Iris pigment epithelial cell (primary cell): Measurements from ENCODE around the gene DIP2C.
"Not testable (repeated sequence)": the region's sequence is repeated elsewhere in the genome, so short reads cannot be mapped to it uniquely, and the experiment has no call there.

Source experiments
- DNase-seq: peaks from one replicate; pipeline ENCODE4 v3.0.0-alpha.2; 2011; ENCODE audit warnings: low read depth

The DIP2C gene

DNA sequence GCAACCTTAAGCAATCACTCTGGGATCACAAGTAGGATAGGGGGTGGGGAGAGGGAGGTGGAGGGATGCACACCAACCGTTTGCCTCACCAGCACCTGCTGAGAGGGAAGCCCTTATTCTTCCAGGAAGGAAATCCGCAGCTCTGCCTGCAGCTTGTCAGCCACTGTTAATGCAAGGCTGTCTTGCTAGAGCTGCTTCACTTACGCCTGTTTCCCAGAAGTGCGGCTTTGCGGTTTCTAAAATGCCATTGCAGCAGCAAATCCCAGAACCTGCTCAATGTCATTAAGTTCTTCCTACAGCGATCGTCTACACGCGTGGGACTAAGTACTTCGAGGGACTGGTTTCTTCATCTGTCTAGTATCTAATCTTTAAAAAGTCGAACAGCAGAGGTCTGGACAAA is 363.1 kb downstream of the DIP2C start:
- no peak for DNase-seq

- DNase-seq: no peak
Measured at GRCh38 chr10:325282-325681, 364.2 kb downstream of the DIP2C start.

DNA sequence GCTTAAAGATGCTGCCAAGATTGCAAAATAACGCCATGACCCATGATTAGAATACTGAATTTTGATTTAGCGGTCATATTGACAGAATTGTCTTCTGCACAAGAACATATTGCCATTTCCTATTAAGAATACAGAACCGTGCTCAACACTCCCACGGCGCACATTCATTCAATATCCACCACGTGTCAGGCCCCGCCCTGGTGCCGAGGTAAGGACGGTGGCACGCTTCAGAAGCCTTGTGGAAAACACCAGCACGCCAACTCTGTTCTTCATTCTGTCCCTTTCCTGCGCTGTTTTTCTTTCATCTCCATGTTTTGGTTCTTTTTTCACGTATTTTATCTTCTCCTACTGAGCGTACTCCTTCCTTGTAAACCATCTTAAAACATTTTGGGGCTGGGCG is 364.9 kb downstream of the DIP2C start:
- DNase-seq: no peak

GRCh38 chr10:323651-324293 is 365.7 kb downstream of the DIP2C start:
- peak; percentile 99 for DNase-seq

GRCh38 chr10:323046-323445 is 366.4 kb downstream of the DIP2C start:
- not testable (repeated sequence) for DNase-seq

- no peak for DNase-seq
Measured at GRCh38 chr10:320771-321170, 368.7 kb downstream of the DIP2C start.

GRCh38 chr10:317926-318325 is 371.5 kb downstream of the DIP2C start:
- DNase-seq: no peak

- no peak for DNase-seq
Measured at GRCh38 chr10:317271-317769, 372.1 kb downstream of the DIP2C start.

GRCh38 chr10:316390-316789 is 373.1 kb downstream of the DIP2C start:
- DNase-seq: no peak

DNA sequence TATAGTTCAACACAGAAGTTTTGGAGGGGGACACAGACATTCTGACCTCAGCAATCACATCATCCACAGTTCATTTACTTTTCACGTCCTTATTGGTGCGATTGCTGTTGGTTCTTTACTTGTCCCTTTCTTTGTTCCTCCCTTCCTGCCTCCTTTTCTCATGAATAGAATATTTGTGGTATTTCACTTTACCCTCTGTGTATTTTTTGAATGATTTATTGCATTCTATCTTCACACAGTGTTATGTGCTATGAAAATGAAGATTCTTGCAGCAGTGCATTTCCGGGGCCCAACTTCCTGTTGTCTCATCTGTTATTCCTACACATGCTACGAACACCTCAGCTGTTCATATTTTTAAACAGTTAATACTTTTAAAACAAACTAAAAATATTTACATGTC is 374.6 kb downstream of the DIP2C start:
- DNase-seq: peak; percentile 24

GRCh38 chr10:314381-314780 is 375.1 kb downstream of the DIP2C start:
- no peak for DNase-seq

GRCh38 chr10:311901-312665 is 377.4 kb downstream of the DIP2C start:
- DNase-seq: no peak

- DNase-seq: peak; percentile 30
Measured at GRCh38 chr10:310976-311639, 378.4 kb downstream of the DIP2C start.

GRCh38 chr10:310371-310770 is 379.1 kb downstream of the DIP2C start:
- no peak for DNase-seq

GRCh38 chr10:308572-309085 is 380.8 kb downstream of the DIP2C start:
- no peak for DNase-seq

GRCh38 chr10:308101-308500 is 381.4 kb downstream of the DIP2C start:
- DNase-seq: no peak

- no peak for DNase-seq
Measured at GRCh38 chr10:307659-308058, 381.8 kb downstream of the DIP2C start.

DNA sequence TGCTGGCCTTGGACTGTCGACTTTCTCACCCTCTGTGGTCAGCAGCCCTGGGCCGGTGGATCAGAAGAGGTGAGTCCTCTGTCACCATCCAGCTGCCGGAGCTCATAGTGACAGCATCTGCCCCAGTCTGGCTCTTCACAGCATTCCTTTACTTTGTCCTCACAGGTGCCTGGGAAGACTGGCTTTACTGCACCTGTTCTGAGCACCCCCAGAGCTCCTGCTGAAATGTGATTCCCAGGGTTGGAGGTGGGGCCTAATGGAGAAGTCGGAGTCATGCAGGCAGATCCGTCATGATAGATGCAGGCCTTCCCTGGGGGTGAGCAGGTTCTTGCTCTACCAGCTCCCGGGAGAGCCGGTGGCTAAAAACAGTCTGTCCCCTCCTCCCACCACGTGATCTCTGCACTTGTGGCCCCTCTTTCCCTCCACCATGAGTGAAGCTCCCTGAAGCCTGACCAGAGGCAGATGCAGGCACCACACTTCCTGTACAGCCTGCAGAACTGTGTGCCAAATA is 382.7 kb downstream of the DIP2C start:
- DNase-seq: no peak

DNA sequence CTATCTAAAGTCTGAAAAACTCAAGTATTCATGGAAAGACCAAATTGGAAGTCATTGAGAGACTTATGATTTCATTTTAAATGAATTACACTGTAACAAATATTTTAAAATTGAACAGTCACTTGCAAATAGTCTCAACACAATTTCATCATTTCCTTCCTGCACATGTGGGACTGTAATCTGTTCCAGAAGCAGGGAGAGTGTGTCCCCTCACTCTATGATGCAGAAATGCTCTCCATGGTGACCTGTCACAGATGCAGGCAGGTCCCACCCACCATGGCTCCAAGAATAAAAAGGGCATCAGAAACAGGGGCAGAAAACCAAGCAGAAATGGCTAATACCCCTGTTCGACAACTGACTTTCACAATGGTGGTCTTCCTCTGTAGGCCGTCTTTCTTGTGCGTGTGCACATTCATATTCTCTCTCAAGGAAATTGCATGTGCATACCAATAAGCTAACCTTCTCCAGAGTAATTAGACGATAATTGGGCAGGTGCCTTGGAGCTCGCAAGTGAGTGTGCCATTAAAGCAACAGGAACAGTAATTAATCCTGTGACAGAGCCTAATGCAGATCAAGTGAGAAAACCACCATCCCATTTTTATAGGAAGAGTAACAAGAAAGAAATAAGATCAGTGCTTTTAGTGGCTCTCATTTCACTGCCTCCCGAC is 383.3 kb downstream of the DIP2C start:
- no peak for DNase-seq

GRCh38 chr10:305034-305433 is 384.4 kb downstream of the DIP2C start:
- no peak for DNase-seq

DNA sequence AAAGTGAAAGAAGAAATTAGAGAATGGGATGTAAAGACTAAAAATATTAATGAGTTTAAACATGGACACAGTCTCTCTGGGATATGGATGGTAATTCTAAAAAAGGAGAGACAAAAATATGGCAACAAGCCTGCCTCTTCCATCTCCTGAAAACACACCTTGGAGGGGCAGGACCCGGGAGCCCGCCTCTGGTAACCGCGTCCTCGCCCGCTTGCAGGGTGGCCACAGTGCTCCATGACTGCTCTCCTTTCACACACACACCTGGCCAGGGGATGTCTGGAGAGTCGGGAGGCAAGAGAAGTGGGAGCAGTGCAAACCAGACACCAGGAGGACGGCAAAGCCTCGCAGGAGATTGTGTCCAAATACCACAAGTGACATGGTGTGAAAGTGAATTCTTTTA is 387.9 kb downstream of the DIP2C start:
- no peak for DNase-seq

DNA sequence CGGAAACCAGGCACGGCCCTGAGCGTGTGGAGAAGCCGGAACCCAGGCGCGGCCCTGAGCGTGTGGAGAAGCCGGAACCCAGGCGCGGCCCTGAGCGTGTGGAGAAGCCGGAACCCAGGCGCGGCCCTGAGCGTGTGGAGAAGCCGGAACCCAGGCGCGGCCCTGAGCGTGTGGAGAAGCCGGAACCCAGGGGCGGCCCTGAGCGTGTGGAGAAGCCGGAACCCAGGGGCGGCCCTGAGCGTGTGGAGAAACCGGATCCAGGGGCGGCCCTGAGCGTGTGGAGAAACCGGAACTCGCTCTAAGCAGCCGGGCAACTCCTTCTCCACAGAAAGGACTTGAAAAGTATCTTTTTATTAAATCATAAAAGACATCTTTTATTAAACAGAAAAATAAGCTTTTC is 388.9 kb downstream of the DIP2C start:
- not testable (repeated sequence) for DNase-seq
